ENCODE results near the gene RAD18. TPM values are rescaled to one million over a fixed set of nuclear protein-coding genes. Genes with fewer than 3 reads are reported as not detected.

RAD18 gene
- total and polyA plus RNA-seq, 7 donors, result 0.51 to 2.5 (median 2.2) TPM

- DNase-seq (no peak), ATAC-seq (no peak)
- Histone ChIP-seq H3K27ac (no peak overlapping the region), H3K4me1 (no peaks in the 10 kb centered on the region), H3K4me3 (no peak overlapping the region), H3K36me3 (ENCODE audit: insufficient read depth in 1 of 2, low read depth in 1 of 2) (no peaks in the 10 kb centered on the region), H3K27me3 (ENCODE audit: insufficient read depth in 3 of 3, low read length in 2 of 3) (no peaks in the 10 kb centered on the region), H3K9me3 (no peaks in the 10 kb centered on the region)
- WGBS, 3 donors, result 94 to 100% (median 100%) methylated on average over 1 of the region's 1 CpG
- TF ChIP-seq, protein P1, sequence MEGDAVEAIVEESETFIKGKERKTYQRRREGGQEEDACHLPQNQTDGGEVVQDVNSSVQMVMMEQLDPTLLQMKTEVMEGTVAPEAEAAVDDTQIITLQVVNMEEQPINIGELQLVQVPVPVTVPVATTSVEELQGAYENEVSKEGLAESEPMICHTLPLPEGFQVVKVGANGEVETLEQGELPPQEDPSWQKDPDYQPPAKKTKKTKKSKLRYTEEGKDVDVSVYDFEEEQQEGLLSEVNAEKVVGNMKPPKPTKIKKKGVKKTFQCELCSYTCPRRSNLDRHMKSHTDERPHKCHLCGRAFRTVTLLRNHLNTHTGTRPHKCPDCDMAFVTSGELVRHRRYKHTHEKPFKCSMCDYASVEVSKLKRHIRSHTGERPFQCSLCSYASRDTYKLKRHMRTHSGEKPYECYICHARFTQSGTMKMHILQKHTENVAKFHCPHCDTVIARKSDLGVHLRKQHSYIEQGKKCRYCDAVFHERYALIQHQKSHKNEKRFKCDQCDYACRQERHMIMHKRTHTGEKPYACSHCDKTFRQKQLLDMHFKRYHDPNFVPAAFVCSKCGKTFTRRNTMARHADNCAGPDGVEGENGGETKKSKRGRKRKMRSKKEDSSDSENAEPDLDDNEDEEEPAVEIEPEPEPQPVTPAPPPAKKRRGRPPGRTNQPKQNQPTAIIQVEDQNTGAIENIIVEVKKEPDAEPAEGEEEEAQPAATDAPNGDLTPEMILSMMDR (IDR thresholded peaks at IDR 0.05), result no peak
- intact Hi-C loops (cut with DNase I), result no loop called here
Observed at GRCh38 chr3:8845641-8846040, 117.6 kb downstream of the RAD18 start.

DNA sequence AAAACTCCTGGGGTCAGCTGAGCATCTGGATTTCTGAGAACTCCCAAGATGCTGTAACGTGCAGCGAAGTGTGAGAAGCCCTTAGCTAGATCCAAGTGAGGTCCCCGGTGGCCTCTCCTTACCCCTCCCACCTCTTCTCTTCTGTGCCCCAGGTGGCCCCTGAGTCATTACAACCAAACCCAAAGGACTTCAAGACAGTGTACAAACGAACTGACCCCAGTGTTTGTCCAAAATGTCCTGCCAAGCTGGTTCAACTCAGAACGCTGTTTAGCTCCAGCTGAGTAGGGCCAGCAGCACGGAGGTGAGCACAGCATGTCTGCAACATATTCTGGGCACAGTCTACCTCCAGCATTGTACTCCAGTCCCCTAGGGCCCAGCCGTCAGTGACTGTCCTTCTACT is 119.9 kb downstream of the RAD18 start:
- Histone ChIP-seq H3K27ac (no peak overlapping the region), H3K36me3 (ENCODE audit: insufficient read depth in 1 of 2, low read depth in 1 of 2) (no peaks in the 10 kb centered on the region), H3K27me3 (ENCODE audit: insufficient read depth in 3 of 3, low read length in 2 of 3) (no peaks in the 10 kb centered on the region), H3K4me1 (no peaks in the 10 kb centered on the region), H3K4me3 (no peak overlapping the region), H3K9me3 (no peaks in the 10 kb centered on the region)
- DNase-seq (no peak), ATAC-seq (no peak)
- intact Hi-C loops (cut with DNase I), result no loop called here
- 86 to 89% (median 87%) methylated on average over 7 of the region's 7 CpGs for WGBS, 3 donors
- TF ChIP-seq, protein P1 (IDR thresholded peaks at IDR 0.05), result no peak

- Histone ChIP-seq H3K27me3 (ENCODE audit: insufficient read depth in 3 of 3, low read length in 2 of 3) (no peaks in the 10 kb centered on the region), H3K4me3 (no peak overlapping the region), H3K9me3 (no peaks in the 10 kb centered on the region), H3K4me1 (no peaks in the 10 kb centered on the region), H3K27ac (no peak overlapping the region), H3K36me3 (ENCODE audit: insufficient read depth in 1 of 2, low read depth in 1 of 2) (no peaks in the 10 kb centered on the region)
- TF ChIP-seq, protein P1 (IDR thresholded peaks at IDR 0.05), result no peak
- ATAC-seq (no peak), DNase-seq (no peak)
- intact Hi-C loops (cut with DNase I), result no loop called here
- whole genome bisulfite sequencing, 3 donors, result 52 to 73% (median 61%) methylated on average over 2 of the region's 2 CpGs
Observed at GRCh38 chr3:8842293-8842692, 121.0 kb downstream of the RAD18 start.

DNA sequence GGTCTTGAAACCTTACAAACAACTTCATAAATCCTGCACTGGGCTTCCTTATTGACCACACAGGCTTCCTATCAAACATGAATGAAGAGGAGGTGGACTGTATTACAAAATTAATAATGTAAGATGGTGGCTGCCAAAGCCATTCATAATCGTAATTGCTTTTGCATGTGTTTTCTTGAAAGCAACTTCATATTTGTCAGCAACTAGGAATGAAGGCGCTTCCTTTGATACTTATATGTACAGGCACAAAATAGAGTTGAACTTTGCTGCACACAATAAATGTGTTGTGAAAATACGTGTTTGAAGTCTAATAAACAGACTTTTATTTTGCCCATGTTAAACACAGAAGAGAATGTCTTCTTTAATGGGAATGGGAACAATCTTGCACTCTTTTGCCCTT is 121.8 kb downstream of the RAD18 start:
- no peak for ATAC-seq
- no peaks in the 10 kb centered on the region for H3K27me3 ChIP-seq (ENCODE audit: insufficient read depth in 3 of 3, low read length in 2 of 3)
- DNase-seq, result no peak
- TF ChIP-seq, protein P1 (IDR thresholded peaks at IDR 0.05), result no peak
- H3K27ac ChIP-seq, result no peak overlapping the region
- H3K36me3 ChIP-seq (ENCODE audit: insufficient read depth in 1 of 2, low read depth in 1 of 2), result no peaks in the 10 kb centered on the region
- 66 to 73% (median 72%) methylated on average over 3 of the region's 3 CpGs for WGBS, 3 donors
- H3K4me3 ChIP-seq, result no peak overlapping the region
- no peaks in the 10 kb centered on the region for H3K9me3 ChIP-seq
- intact Hi-C loops (cut with DNase I), result no loop called here
- H3K4me1 ChIP-seq, result no peaks in the 10 kb centered on the region

- ATAC-seq, result no peak
- WGBS, 3 donors, result 66 to 72% (median 71%) methylated on average over 5 of the region's 5 CpGs
- TF ChIP-seq, protein P1 (IDR thresholded peaks at IDR 0.05), result no peak
Observed at GRCh38 chr3:8840556-8840955, 122.7 kb downstream of the RAD18 start.

More at GRCh38 chr3:8840556-8840955, 122.7 kb downstream of the RAD18 start:
- Histone ChIP-seq H3K36me3 (ENCODE audit: insufficient read depth in 1 of 2, low read depth in 1 of 2) (no peaks in the 10 kb centered on the region), H3K4me3 (no peak overlapping the region), H3K9me3 (no peaks in the 10 kb centered on the region), H3K27me3 (ENCODE audit: insufficient read depth in 3 of 3, low read length in 2 of 3) (no peaks in the 10 kb centered on the region), H3K27ac (no peak overlapping the region), H3K4me1 (no peaks in the 10 kb centered on the region)
- intact Hi-C loops (cut with DNase I), result no loop called here
- no peak for DNase-seq

All from psoas muscle (tissue), 8 donors.